Muscle of leg (tissue), 11 donors: ENCODE data around the gene RPL35A. TPM values are rescaled to one million over a fixed set of nuclear protein-coding genes. Genes with fewer than 3 reads are reported as not detected.

Experiments
- DNase-seq: peaks from one replicate; pipeline ENCODE4 v3.0.0; 2013
- H3K27ac ChIP-seq: one replicate; pipeline ENCODE4 v1.5.1; 2013; ENCODE audit warnings: mild to moderate bottlenecking, low read length, control low read depth
- H3K27me3 ChIP-seq: one replicate; pipeline ENCODE4 v1.6.1; 2013; ENCODE audit warnings: low read length; ENCODE audit not compliant: control insufficient read depth, insufficient read depth
- H3K36me3 ChIP-seq: one replicate; pipeline ENCODE4 v1.6.1; 2013; ENCODE audit warnings: low read length; ENCODE audit not compliant: control insufficient read depth, insufficient read depth
- H3K4me1 ChIP-seq: one replicate; pipeline ENCODE4 v1.6.1; 2013; ENCODE audit warnings: low read length; ENCODE audit not compliant: control insufficient read depth, insufficient read depth
- H3K4me3 ChIP-seq: one replicate; pipeline ENCODE4 v1.5.1; 2013; ENCODE audit warnings: low read length, control low read depth
- H3K9me3 ChIP-seq: replicated peaks from 2 replicates; pipeline ENCODE4 v1.6.1; 2013; ENCODE audit warnings: low read depth, low read length; ENCODE audit not compliant: control insufficient read depth
- WGBS: methylation state at CpG from one replicate; pipeline ENCODE4 v1.1.5; 2013; ENCODE audit warnings: missing lambda C conversion rate; ENCODE audit not compliant: insufficient coverage; 5-methylcytosine and 5-hydroxymethylcytosine counted together
- polyA plus RNA-seq, 8 donors: library from polyadenylated mRNA; unstranded; fragments of 120-200 nt; gene quantifications; one replicate each; pipeline versions ENCODE4 v1.2.1 to v1.2.3, GENCODE V29; 2013; ENCODE audit warnings: inconsistent platforms in 1 of 8, low replicate concordance in 1 of 8; ENCODE audit not compliant: insufficient read length in 8 of 8, insufficient read depth in 1 of 8
- total RNA-seq: library from RNA; stranded (reverse); fragments of 120-200 nt; gene quantifications from one replicate; pipeline ENCODE4 v1.2.4, GENCODE V29; 2013

Gene RPL35A
- total and polyA plus RNA-seq, 9 donors, result 1,730 to 3,120 (median 2,132) TPM

GRCh38 chr3:197975311-197975710 is 25.3 kb downstream of the RPL35A start:
- Histone ChIP-seq H3K4me1 (no peaks in the 10 kb centered on the region), H3K27me3 (no peaks in the 10 kb centered on the region), H3K27ac (no peak overlapping the region), H3K4me3 (no peak overlapping the region), H3K9me3 (peaks cover 3% of the 10 kb centered on the region), H3K36me3 (no peaks in the 10 kb centered on the region)
- no peak for DNase-seq
- no CpG with 5 or more reads among the region's 8 CpGs for WGBS

- DNase-seq, result no peak
- Histone ChIP-seq H3K9me3 (no peaks in the 10 kb centered on the region), H3K27ac (no peak overlapping the region), H3K4me3 (no peak overlapping the region), H3K4me1 (no peaks in the 10 kb centered on the region), H3K36me3 (no peaks in the 10 kb centered on the region), H3K27me3 (no peaks in the 10 kb centered on the region)
- 89% methylated on average over 1 of the region's 1 CpG for WGBS
These were observed 33.1 kb downstream of the RPL35A start for GRCh38 chr3:197983076-197983475.

- Histone ChIP-seq H3K27ac (no peak overlapping the region), H3K4me3 (no peak overlapping the region), H3K9me3 (no peaks in the 10 kb centered on the region), H3K36me3 (no peaks in the 10 kb centered on the region), H3K4me1 (no peaks in the 10 kb centered on the region), H3K27me3 (no peaks in the 10 kb centered on the region)
- WGBS, result 77% methylated on average over 2 of the region's 4 CpGs
- DNase-seq, result peak; percentile 14
These were observed 39.7 kb downstream of the RPL35A start for GRCh38 chr3:197989651-197990050.

- DNase-seq, result no peak
- Histone ChIP-seq H3K36me3 (no peaks in the 10 kb centered on the region), H3K4me3 (no peak overlapping the region), H3K27me3 (no peaks in the 10 kb centered on the region), H3K27ac (no peak overlapping the region), H3K9me3 (no peaks in the 10 kb centered on the region), H3K4me1 (no peaks in the 10 kb centered on the region)
- no CpG with 5 or more reads among the region's 1 CpG for WGBS
These were observed 44.7 kb downstream of the RPL35A start for GRCh38 chr3:197994736-197995135.

- Histone ChIP-seq H3K9me3 (no peaks in the 10 kb centered on the region), H3K4me3 (no peak overlapping the region), H3K4me1 (no peaks in the 10 kb centered on the region), H3K36me3 (no peaks in the 10 kb centered on the region), H3K27me3 (no peaks in the 10 kb centered on the region), H3K27ac (no peak overlapping the region)
- no peak for DNase-seq
- WGBS, result 97% methylated on average over 5 of the region's 5 CpGs
These were observed 46.9 kb downstream of the RPL35A start for GRCh38 chr3:197996855-197997254.

- no peak for DNase-seq
- no peaks in the 10 kb centered on the region for H3K9me3 ChIP-seq
- WGBS, result 89% methylated on average over 3 of the region's 3 CpGs
- H3K4me1 ChIP-seq, result no peaks in the 10 kb centered on the region
- H3K27ac ChIP-seq, result no peak overlapping the region
- no peak overlapping the region for H3K4me3 ChIP-seq
- no peaks in the 10 kb centered on the region for H3K36me3 ChIP-seq
- no peaks in the 10 kb centered on the region for H3K27me3 ChIP-seq
These were observed 47.9 kb downstream of the RPL35A start for GRCh38 chr3:197997936-197998335.

Other genes starting within 250 kb of the RPL35A start
- 6.8 TPM for gene RUBCN, start 213.3 kb upstream of the RPL35A start, total RNA-seq
- gene RUBCN, start 213.3 kb upstream of the RPL35A start, polyA plus RNA-seq, result 10 to 100 TPM in 2 of 8 donors, 1 to 10 TPM in 6; 7.3 to 12.6 (median 8.6) TPM
- 52.9 TPM for gene FYTTD1, start 200.3 kb upstream of the RPL35A start, total RNA-seq
- gene FYTTD1, start 200.3 kb upstream of the RPL35A start, polyA plus RNA-seq, result 10 to 100 TPM; 44.7 to 79.9 (median 64.6) TPM
- gene LRCH3, start 158.9 kb upstream of the RPL35A start, total RNA-seq, result 28.5 TPM
- gene LRCH3, start 158.9 kb upstream of the RPL35A start, polyA plus RNA-seq, result 10 to 100 TPM; 21.7 to 39.1 (median 25.7) TPM
- 3.2 TPM for gene LMLN, start 10.0 kb downstream of the RPL35A start, total RNA-seq
- 1 to 10 TPM; 2.3 to 4.0 (median 2.9) TPM for gene LMLN, start 10.0 kb downstream of the RPL35A start, polyA plus RNA-seq